ENCODE results near the gene CCDC124. TPM values are rescaled to one million over a fixed set of nuclear protein-coding genes. Genes with fewer than 3 reads are reported as not detected.
"Not testable (repeated sequence)": the region's sequence is repeated elsewhere in the genome, so short reads cannot be mapped to it uniquely, and the experiment has no call there.

CCDC124 gene
- total RNA-seq, 2 donors from 2014 or later: 44.1 to 60.8 TPM

GRCh38 chr19:17910791-17911360 is 21.9 kb upstream of the CCDC124 start:
- no peak for ATAC-seq (ENCODE audit: insufficient number of reproducible peaks, low FRiP score, low read depth)
- TF ChIP-seq CTCF (IDR thresholded peaks at IDR 0.05): no peak
- no peak for DNase-seq (ENCODE audit: low spot score)
- Histone ChIP-seq H3K9me3 (peaks cover 15% of the 10 kb centered on the region), H3K36me3 (no peaks in the 10 kb centered on the region), H3K4me1 (ENCODE audit: control insufficient read depth in 1 of 2, low read depth in 2 of 2) (no peaks in the 10 kb centered on the region), H3K27me3 (replicated peaks; ENCODE audit: insufficient read depth) (no peaks in the 10 kb centered on the region), H3K27ac (no peak overlapping the region), H3K4me3 (no peak overlapping the region)

GRCh38 chr19:17915940-17916593 is 16.7 kb upstream of the CCDC124 start:
- ATAC-seq (ENCODE audit: insufficient number of reproducible peaks, low FRiP score, low read depth) (no peak), DNase-seq (ENCODE audit: low spot score) (no peak)
- no peak for TF ChIP-seq CTCF (IDR thresholded peaks at IDR 0.05)
- no peaks in the 10 kb centered on the region for H3K36me3 ChIP-seq
- no peaks in the 10 kb centered on the region for H3K27me3 ChIP-seq (replicated peaks; ENCODE audit: insufficient read depth)
- peaks cover 5% of the 10 kb centered on the region for H3K9me3 ChIP-seq
- no peak overlapping the region for H3K27ac ChIP-seq
- H3K4me1 ChIP-seq (ENCODE audit: control insufficient read depth in 1 of 2, low read depth in 2 of 2): no peaks in the 10 kb centered on the region
- no peak overlapping the region for H3K4me3 ChIP-seq

GRCh38 chr19:17918151-17918550 is 14.7 kb upstream of the CCDC124 start:
- not testable (repeated sequence) for H3K4me1 ChIP-seq (ENCODE audit: control insufficient read depth in 1 of 2, low read depth in 2 of 2); H3K27me3 ChIP-seq (replicated peaks; ENCODE audit: insufficient read depth); DNase-seq (ENCODE audit: low spot score); ATAC-seq (ENCODE audit: insufficient number of reproducible peaks, low FRiP score, low read depth); H3K9me3 ChIP-seq; H3K27ac ChIP-seq; H3K36me3 ChIP-seq; H3K4me3 ChIP-seq

GRCh38 chr19:17919122-17919521 is 13.7 kb upstream of the CCDC124 start:
- H3K4me3 ChIP-seq; H3K27ac ChIP-seq; H3K27me3 ChIP-seq (replicated peaks; ENCODE audit: insufficient read depth); ATAC-seq (ENCODE audit: insufficient number of reproducible peaks, low FRiP score, low read depth); H3K9me3 ChIP-seq; DNase-seq (ENCODE audit: low spot score); H3K36me3 ChIP-seq; H3K4me1 ChIP-seq (ENCODE audit: control insufficient read depth in 1 of 2, low read depth in 2 of 2): not testable (repeated sequence)

- TF ChIP-seq CTCF (IDR thresholded peaks at IDR 0.05): no peak
- Histone ChIP-seq H3K27ac (no peak overlapping the region), H3K4me3 (no peak overlapping the region), H3K4me1 (ENCODE audit: control insufficient read depth in 1 of 2, low read depth in 2 of 2) (no peaks in the 10 kb centered on the region), H3K9me3 (no peaks in the 10 kb centered on the region), H3K36me3 (no peaks in the 10 kb centered on the region), H3K27me3 (replicated peaks; ENCODE audit: insufficient read depth) (no peaks in the 10 kb centered on the region)
- no peak for DNase-seq (ENCODE audit: low spot score)
- ATAC-seq (ENCODE audit: insufficient number of reproducible peaks, low FRiP score, low read depth): no peak
Measured at GRCh38 chr19:17920527-17920926, 12.3 kb upstream of the CCDC124 start.

GRCh38 chr19:17922138-17922537 is 10.7 kb upstream of the CCDC124 start:
- H3K4me3 ChIP-seq: no peak overlapping the region
- H3K27me3 ChIP-seq (replicated peaks; ENCODE audit: insufficient read depth): no peaks in the 10 kb centered on the region
- ATAC-seq (ENCODE audit: insufficient number of reproducible peaks, low FRiP score, low read depth) (no peak), DNase-seq (ENCODE audit: low spot score) (no peak)
- no peaks in the 10 kb centered on the region for H3K4me1 ChIP-seq (ENCODE audit: control insufficient read depth in 1 of 2, low read depth in 2 of 2)
- H3K9me3 ChIP-seq: no peaks in the 10 kb centered on the region
- TF ChIP-seq CTCF (IDR thresholded peaks at IDR 0.05): no peak
- H3K27ac ChIP-seq: no peak overlapping the region
- H3K36me3 ChIP-seq: no peaks in the 10 kb centered on the region

Data from thoracic aorta (tissue), 2 donors.